CD14-positive monocyte (primary cell): Measurements from ENCODE around the gene ATP2C2. TPM values are rescaled to one million over a fixed set of nuclear protein-coding genes. Genes with fewer than 3 reads are reported as not detected.

Experiments used
- DNase-seq, 3 donors: peaks; one replicate each; pipeline ENCODE4 v3.0.0-alpha.2; 2011 to 2022
- H2AFZ ChIP-seq: 2 replicates; pipeline ENCODE4 v1.6.0; 2012; ENCODE audit warnings: mild to moderate bottlenecking, low read depth, low read length, inconsistent platforms; ENCODE audit not compliant: insufficient read depth, poor library complexity, severe bottlenecking
- H3K27ac ChIP-seq, 2 donors: 1 replicate in 1 of 2; 2 replicates in 1 of 2; pipeline ENCODE4 v1.5.1; 2012 to 2013; ENCODE audit warnings: low read length in 2 of 2, control low read depth in 1 of 2, inconsistent platforms in 1 of 2, low read depth in 1 of 2, mild to moderate bottlenecking in 1 of 2
- H3K27me3 ChIP-seq, 2 donors: one replicate each; pipeline versions ENCODE4 v1.6.0 to v1.6.1; 2011 to 2013; ENCODE audit warnings: low read length in 2 of 2; ENCODE audit not compliant: control insufficient read depth in 2 of 2, insufficient read depth in 2 of 2
- H3K36me3 ChIP-seq, 2 donors: replicated peaks in 1 of 2; 1 replicate in 1 of 2; 2 replicates in 1 of 2; pipeline versions ENCODE4 v1.5.1 to v1.6.1; 2012 to 2013; ENCODE audit warnings: low read length in 2 of 2, control low read depth in 1 of 2, inconsistent platforms in 1 of 2, mild to moderate bottlenecking in 1 of 2; ENCODE audit not compliant: insufficient read depth in 2 of 2, control insufficient read depth in 1 of 2
- H3K4me1 ChIP-seq, 2 donors: 1 replicate in 1 of 2; 2 replicates in 1 of 2; pipeline versions ENCODE4 v1.5.1 to v1.6.1; 2012 to 2013; ENCODE audit warnings: low read length in 2 of 2, control low read depth in 1 of 2, inconsistent platforms in 1 of 2, mild to moderate bottlenecking in 1 of 2, moderate library complexity in 1 of 2; ENCODE audit not compliant: insufficient read depth in 2 of 2, control insufficient read depth in 1 of 2
- H3K4me2 ChIP-seq: replicated peaks from 2 replicates; pipeline ENCODE3; 2012; ENCODE audit warnings: low read length, moderate library complexity, mild to moderate bottlenecking; ENCODE audit not compliant: poor library complexity, severe bottlenecking; ENCODE audit errors: extremely low read depth
- H3K4me3 ChIP-seq, 3 experiments: fragments of 200-600 bp in 1 of 3; sonication (generic) in 1 of 3; replicated peaks in 1 of 3; 1 replicate in 2 of 3; 2 replicates in 1 of 3; pipeline ENCODE4 v1.5.1; 2011 to 2013; ENCODE audit warnings: low read length in 3 of 3, mild to moderate bottlenecking in 3 of 3, control low read depth in 2 of 3, low read depth in 2 of 3, inconsistent platforms in 1 of 3, moderate library complexity in 1 of 3
- H3K79me2 ChIP-seq: 2 replicates; pipeline ENCODE4 v1.6.0; 2012; ENCODE audit warnings: mild to moderate bottlenecking, control low read depth, inconsistent platforms, low read length, moderate library complexity; ENCODE audit not compliant: insufficient read depth
- H3K9ac ChIP-seq: 2 replicates; pipeline ENCODE4 v1.6.0; 2017; ENCODE audit warnings: low read length, mild to moderate bottlenecking; ENCODE audit not compliant: insufficient read depth, poor library complexity, severe bottlenecking
- H3K9me3 ChIP-seq, 2 donors: replicated peaks in 1 of 2; 1 replicate in 1 of 2; 2 replicates in 1 of 2; pipeline versions ENCODE4 v1.5.1 to v1.6.1; 2012 to 2013; ENCODE audit warnings: low read length in 2 of 2, control low read depth in 1 of 2; ENCODE audit not compliant: control insufficient read depth in 1 of 2, insufficient read depth in 1 of 2
- H4K20me1 ChIP-seq: 2 replicates; pipeline ENCODE4 v1.6.0; 2012; ENCODE audit warnings: mild to moderate bottlenecking, low read length, control low read depth, moderate library complexity; ENCODE audit not compliant: insufficient read depth
- H3K27ac Mint-ChIP-seq, 7 donors: one replicate each; pipeline ENCODE4 v1.8.0; 2020; ENCODE audit warnings: mild to moderate bottlenecking in 7 of 7, mixed read lengths in 7 of 7, moderate library complexity in 6 of 7, inconsistent platforms in 2 of 7
- H3K27me3 Mint-ChIP-seq, 3 donors: one replicate each; pipeline ENCODE4 v1.8.0; 2021 to 2022; ENCODE audit warnings: low read depth in 3 of 3, mild to moderate bottlenecking in 3 of 3, mixed read lengths in 3 of 3, moderate library complexity in 3 of 3, inconsistent platforms in 1 of 3
- H3K36me3 Mint-ChIP-seq, 2 donors: one replicate each; pipeline ENCODE4 v1.8.0; 2020; ENCODE audit warnings: mixed read lengths in 2 of 2, inconsistent platforms in 1 of 2, mild to moderate bottlenecking in 1 of 2
- H3K4me1 Mint-ChIP-seq: one replicate; pipeline ENCODE4 v1.8.0; 2020; ENCODE audit warnings: mild to moderate bottlenecking, mixed read lengths
- H3K4me3 Mint-ChIP-seq, 2 donors: one replicate each; pipeline ENCODE4 v1.8.0; 2020; ENCODE audit warnings: mild to moderate bottlenecking in 2 of 2, mixed read lengths in 2 of 2, moderate library complexity in 1 of 2
- H3K9me3 Mint-ChIP-seq, 7 donors: one replicate each; pipeline ENCODE4 v1.8.0; 2020 to 2022; ENCODE audit warnings: mixed read lengths in 7 of 7, mild to moderate bottlenecking in 6 of 7, moderate library complexity in 6 of 7, inconsistent platforms in 2 of 7
- CTCF ChIP-seq: fragments of 200-600 bp; IDR thresholded peaks from one replicate; pipeline ENCODE4 v1.8.0; 2022; ENCODE audit warnings: antibody characterized with exemption, mild to moderate bottlenecking
- WGBS: methylation state at CpG from one replicate; pipeline ENCODE4 v1.1.5; 2013; ENCODE audit warnings: missing lambda C conversion rate; ENCODE audit not compliant: insufficient coverage; 5-methylcytosine and 5-hydroxymethylcytosine counted together
- intact Hi-C, 2 donors: fragments of 100-400 bp; cut with micrococcal nuclease; formaldehyde crosslinking; loops; one replicate each; pipeline versions ENCODE4 v1.15.0 to v1.15.1; 2023
- polyA plus RNA-seq, 3 donors: library from polyadenylated mRNA; depleted of rRNA in 1 of 3; unstranded in 2 of 3; stranded (reverse) in 1 of 3; fragments of 300-500 nt in 2 of 3; fragments of >200 nt in 1 of 3; fragmentation: Illumina TruSeq in 2 of 3; gene quantifications; 1 replicate in 2 of 3; 2 replicates in 1 of 3; pipeline ENCODE4 v1.2.3, GENCODE V29; 2012 to 2021

Gene ATP2C2
- polyA plus RNA-seq, 3 donors: 0.05 TPM; not detected in 2

GRCh38 chr16:84503751-84504395 is 135.5 kb downstream of the ATP2C2 start:
- Histone ChIP-seq H3K79me2 (no peaks in the 10 kb centered on the region), H3K9me3 (no peaks in the 10 kb centered on the region), H3K27ac (peak overlapping the region in 1 of 2 donors; percentile 86), H4K20me1 (peaks cover 10% of the 10 kb centered on the region), H2AFZ (peak overlapping the region; percentile 98), H3K36me3 (no peaks in the 10 kb centered on the region), H3K4me1 (peaks cover 37 to 44% of the 10 kb centered on the region in 2 donors), H3K27me3 (no peaks in the 10 kb centered on the region), H3K4me3 (peak overlapping the region; percentile 71 to 95 (median 91)), H3K9ac (peak overlapping the region; percentile 77), H3K4me2 (peak overlapping the region; percentile 93)
- intact Hi-C loops: loop anchor here in 1 of 2 donors (10.0 kb wide), 2 partner anchors 229 to 539 kb away; partner anchors contain the start of gene NECAB2
- peak overlapping the region in 4 of 7 donors; percentile 32 to 80 (median 54) for H3K27ac Mint-ChIP-seq
- no peaks in the 10 kb centered on the region for H3K9me3 Mint-ChIP-seq
- peaks cover 26% of the 10 kb centered on the region for H3K4me1 Mint-ChIP-seq
- no peak for TF ChIP-seq CTCF
- WGBS: 37% methylated on average over 11 of the region's 13 CpGs
- peaks cover 0 to 4% (median 2%) of the 10 kb centered on the region in 3 donors for H3K27me3 Mint-ChIP-seq
- H3K4me3 Mint-ChIP-seq: peak overlapping the region; percentile 79 to 81
- DNase-seq: peak in 1 of 3 donors; percentile 45
- peaks cover 8 to 9% of the 10 kb centered on the region in 2 donors for H3K36me3 Mint-ChIP-seq

GRCh38 chr16:84504420-84505248 is 136.3 kb downstream of the ATP2C2 start, which contains the start of gene MEAK7:
Gene MEAK7, minus strand, starts transcription at chr16:84504659. Its CDS starts 6,573 bp downstream, at chr16:84498086.
- peaks cover 10% of the 10 kb centered on the region for H4K20me1 ChIP-seq
- peak within 1 kb of the TSS; percentile 81 to 87 for H3K4me3 Mint-ChIP-seq
- H3K36me3 ChIP-seq: no peaks in the 10 kb centered on the region
- peak within 1 kb of the TSS; percentile 77 for H3K9ac ChIP-seq
- H3K4me3 ChIP-seq: peak within 1 kb of the TSS; percentile 71 to 95 (median 91)
- no peak for TF ChIP-seq CTCF
- WGBS: 3% methylated on average over 34 of the region's 45 CpGs
- peaks cover 26% of the 10 kb centered on the region for H3K4me1 Mint-ChIP-seq
- intact Hi-C loops: loop anchor here in 1 of 2 donors (10.0 kb wide), 2 partner anchors 230 to 540 kb away; partner anchors contain the start of gene NECAB2
- peak within 1 kb of the TSS; percentile 30 to 86 for H3K27ac ChIP-seq
- H3K4me1 ChIP-seq: peaks cover 37 to 44% of the 10 kb centered on the region in 2 donors
- DNase-seq: peak; percentile 97 to 98 (median 98)
- H3K27me3 ChIP-seq: no peaks in the 10 kb centered on the region
- peak within 1 kb of the TSS; percentile 35 to 86 (median 76) for H3K27ac Mint-ChIP-seq
- peaks cover 0 to 4% (median 2%) of the 10 kb centered on the region in 3 donors for H3K27me3 Mint-ChIP-seq
- peaks cover 8 to 9% of the 10 kb centered on the region in 2 donors for H3K36me3 Mint-ChIP-seq
- H3K4me2 ChIP-seq: peak within 1 kb of the TSS; percentile 93
- peak within 1 kb of the TSS; percentile 98 for H2AFZ ChIP-seq
- no peaks in the 10 kb centered on the region for H3K79me2 ChIP-seq
- no peaks in the 10 kb centered on the region for H3K9me3 ChIP-seq
- no peaks in the 10 kb centered on the region for H3K9me3 Mint-ChIP-seq
